Chondrocyte (in vitro differentiated cells): ENCODE data around the gene HTD2. TPM values are rescaled to one million over a fixed set of nuclear protein-coding genes. Genes with fewer than 3 reads are reported as not detected.

Experiments used
- DNase-seq: peaks from one replicate; pipeline ENCODE4 v3.0.0; 2021; ENCODE audit warnings: mixed read lengths, low spot score
- H3K27ac Mint-ChIP-seq: one replicate; pipeline ENCODE4 v1.8.0; 2021; ENCODE audit warnings: mild to moderate bottlenecking, moderate library complexity, mixed read lengths; ENCODE audit not compliant: unreplicated experiment
- H3K27me3 Mint-ChIP-seq: 2 replicates; pipeline ENCODE4 v1.8.0; 2021; ENCODE audit warnings: low read depth, mixed read lengths
- H3K36me3 Mint-ChIP-seq: 2 replicates; pipeline ENCODE4 v1.8.0; 2021; ENCODE audit warnings: low read depth, mixed read lengths
- H3K4me1 Mint-ChIP-seq: 2 replicates; pipeline ENCODE4 v1.8.0; 2021; ENCODE audit warnings: low read depth, mild to moderate bottlenecking, mixed read lengths
- H3K4me3 Mint-ChIP-seq: one replicate; pipeline ENCODE4 v1.8.0; 2021; ENCODE audit warnings: mild to moderate bottlenecking, moderate library complexity, mixed read lengths; ENCODE audit not compliant: unreplicated experiment
- H3K9me3 Mint-ChIP-seq: 2 replicates; pipeline ENCODE4 v1.8.0; 2021; ENCODE audit warnings: low read depth, mixed read lengths
- total RNA-seq: library from RNA; stranded (reverse); gene quantifications from 3 replicates; pipeline ENCODE4 v1.2.1, GENCODE V29; 2021
- TF ChIP-seq, protein P1 (sequence below): fragments of 200-600 bp; sonication (generic); IDR thresholded peaks from 2 replicates; pipeline ENCODE4 v1.5.0; 2021; ENCODE audit warnings: antibody characterized with exemption, mild to moderate bottlenecking, moderate library complexity

Gene HTD2
- total RNA-seq, 1 donor from 2014 or later: 5.0 TPM

DNA sequence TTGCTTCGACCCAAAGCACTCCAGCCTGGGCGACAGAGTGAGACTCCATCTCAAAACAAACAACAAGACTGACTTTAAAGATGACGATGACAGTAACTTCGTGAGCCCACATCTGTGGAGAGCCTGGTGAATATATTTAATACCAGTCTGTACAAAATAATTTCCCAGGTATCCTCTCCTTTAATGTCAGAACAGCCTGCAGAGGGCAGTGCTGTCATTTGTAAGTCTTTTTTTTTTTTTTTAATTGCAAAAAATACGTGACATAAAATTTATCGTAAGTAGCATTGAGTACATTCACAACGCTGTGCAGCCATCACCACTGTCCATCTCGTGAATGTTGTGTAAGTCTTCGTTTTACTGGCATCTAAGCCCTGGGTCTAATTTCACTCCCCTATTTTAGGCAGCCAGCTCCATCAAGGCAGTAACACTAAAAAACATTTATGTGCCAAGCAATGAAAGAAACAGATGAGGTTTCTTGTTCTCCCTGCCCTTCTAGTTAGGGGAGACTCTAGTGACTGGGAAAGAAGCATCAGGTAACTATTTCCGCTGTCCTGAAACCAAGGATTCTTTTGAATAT is 1.4 kb downstream of the HTD2 start:
- Mint-ChIP-seq H3K9me3 (no peaks in the 10 kb centered on the region), H3K4me3 (peak overlapping the region; percentile 84), H3K36me3 (peaks cover 10% of the 10 kb centered on the region), H3K27ac (peak overlapping the region; percentile 100), H3K4me1 (peaks cover 28% of the 10 kb centered on the region), H3K27me3 (peaks cover 2% of the 10 kb centered on the region)
- TF ChIP-seq, protein P1, sequence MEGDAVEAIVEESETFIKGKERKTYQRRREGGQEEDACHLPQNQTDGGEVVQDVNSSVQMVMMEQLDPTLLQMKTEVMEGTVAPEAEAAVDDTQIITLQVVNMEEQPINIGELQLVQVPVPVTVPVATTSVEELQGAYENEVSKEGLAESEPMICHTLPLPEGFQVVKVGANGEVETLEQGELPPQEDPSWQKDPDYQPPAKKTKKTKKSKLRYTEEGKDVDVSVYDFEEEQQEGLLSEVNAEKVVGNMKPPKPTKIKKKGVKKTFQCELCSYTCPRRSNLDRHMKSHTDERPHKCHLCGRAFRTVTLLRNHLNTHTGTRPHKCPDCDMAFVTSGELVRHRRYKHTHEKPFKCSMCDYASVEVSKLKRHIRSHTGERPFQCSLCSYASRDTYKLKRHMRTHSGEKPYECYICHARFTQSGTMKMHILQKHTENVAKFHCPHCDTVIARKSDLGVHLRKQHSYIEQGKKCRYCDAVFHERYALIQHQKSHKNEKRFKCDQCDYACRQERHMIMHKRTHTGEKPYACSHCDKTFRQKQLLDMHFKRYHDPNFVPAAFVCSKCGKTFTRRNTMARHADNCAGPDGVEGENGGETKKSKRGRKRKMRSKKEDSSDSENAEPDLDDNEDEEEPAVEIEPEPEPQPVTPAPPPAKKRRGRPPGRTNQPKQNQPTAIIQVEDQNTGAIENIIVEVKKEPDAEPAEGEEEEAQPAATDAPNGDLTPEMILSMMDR: peak; percentile 85
- no peak for DNase-seq

DNA sequence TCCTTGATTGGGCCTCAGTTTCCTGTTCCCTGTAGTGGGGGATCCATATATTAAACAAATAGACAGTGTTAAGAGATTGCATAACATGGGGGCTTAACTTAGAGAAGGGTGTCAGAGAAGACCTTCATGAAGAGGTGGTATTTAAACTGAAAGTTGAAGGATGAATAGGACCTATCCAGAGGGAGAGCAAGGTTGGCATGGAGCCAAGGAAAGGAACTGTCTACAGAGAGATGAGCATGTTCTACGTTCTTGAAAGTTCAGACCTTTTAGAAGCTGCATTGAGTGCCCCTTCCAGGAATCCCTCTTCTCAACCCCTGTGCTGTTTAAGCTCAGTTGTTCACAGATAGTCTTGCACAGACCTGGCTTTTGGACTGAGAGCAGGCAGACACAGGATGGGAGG is 2.4 kb downstream of the HTD2 start:
- Mint-ChIP-seq H3K27ac (peak overlapping the region; percentile 10), H3K27me3 (no peaks in the 10 kb centered on the region), H3K9me3 (no peaks in the 10 kb centered on the region), H3K4me3 (no peak overlapping the region), H3K36me3 (peaks cover 16% of the 10 kb centered on the region), H3K4me1 (peaks cover 28% of the 10 kb centered on the region)
- TF ChIP-seq, protein P1: no peak
- DNase-seq: no peak

DNA sequence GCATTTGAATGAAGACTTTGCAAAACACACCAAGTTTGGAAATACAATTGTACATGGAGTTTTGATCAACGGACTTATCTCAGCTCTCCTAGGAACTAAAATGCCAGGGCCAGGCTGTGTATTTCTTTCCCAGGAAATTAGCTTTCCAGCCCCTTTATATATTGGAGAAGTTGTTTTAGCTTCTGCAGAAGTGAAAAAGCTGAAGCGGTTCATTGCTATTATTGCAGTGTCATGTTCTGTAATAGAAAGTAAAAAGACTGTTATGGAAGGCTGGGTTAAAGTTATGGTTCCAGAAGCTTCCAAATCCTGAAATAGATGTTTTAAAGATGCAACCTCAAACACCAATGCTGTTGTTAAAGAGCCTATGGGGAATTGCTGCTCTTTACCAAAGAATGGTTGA is 11.5 kb downstream of the HTD2 start:
- Mint-ChIP-seq H3K27ac (no peak overlapping the region), H3K36me3 (peaks cover 23% of the 10 kb centered on the region), H3K9me3 (no peaks in the 10 kb centered on the region), H3K4me3 (no peak overlapping the region), H3K4me1 (no peaks in the 10 kb centered on the region), H3K27me3 (no peaks in the 10 kb centered on the region)
- no peak for DNase-seq
- TF ChIP-seq, protein P1: no peak

DNA sequence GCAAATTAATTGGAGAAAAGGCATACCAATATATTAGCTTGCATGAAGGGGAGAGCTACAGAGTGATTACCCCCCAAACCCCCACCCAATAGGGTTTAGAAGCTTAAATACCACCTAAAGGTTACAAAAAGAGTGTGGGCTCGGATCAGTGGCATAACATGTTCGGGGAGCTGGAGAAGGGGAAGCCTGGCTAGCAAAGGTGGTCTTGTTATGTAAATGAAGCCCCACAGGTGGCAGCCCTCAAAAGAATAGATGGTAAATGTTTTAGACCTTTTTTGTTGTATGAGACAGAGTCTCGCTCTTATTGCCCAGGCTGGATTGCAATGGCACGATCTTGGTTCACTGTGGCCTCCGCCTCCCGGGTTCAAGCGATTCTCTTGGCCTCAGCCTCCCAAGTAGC is 15.5 kb downstream of the HTD2 start:
- TF ChIP-seq, protein P1: no peak
- H3K9me3 Mint-ChIP-seq: no peaks in the 10 kb centered on the region
- no peaks in the 10 kb centered on the region for H3K27me3 Mint-ChIP-seq
- DNase-seq: no peak
- H3K27ac Mint-ChIP-seq: no peak overlapping the region
- no peak overlapping the region for H3K4me3 Mint-ChIP-seq
- H3K4me1 Mint-ChIP-seq: peaks cover 23% of the 10 kb centered on the region
- H3K36me3 Mint-ChIP-seq: peaks cover 6% of the 10 kb centered on the region

DNA sequence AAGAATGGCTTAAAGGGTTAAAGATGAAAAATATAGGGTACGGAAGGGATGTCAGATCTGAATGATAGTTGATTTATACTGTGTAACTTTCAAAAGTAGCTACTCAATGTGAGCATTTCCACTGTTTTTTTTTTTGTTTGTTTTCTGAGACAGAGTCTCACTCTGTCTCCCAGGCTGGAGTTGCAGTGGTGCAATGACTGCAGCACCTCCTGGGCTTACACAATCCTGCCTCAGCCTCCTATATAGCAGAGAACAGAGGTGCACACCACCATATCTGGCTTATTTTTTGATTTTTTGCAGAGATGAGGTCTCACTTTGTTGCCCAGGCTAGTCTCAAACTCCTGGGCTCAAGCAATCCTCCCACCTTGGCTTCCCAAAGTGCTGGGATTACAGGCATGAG is 16.5 kb downstream of the HTD2 start:
- TF ChIP-seq, protein P1: no peak

More for the DNA sequence above, 16.5 kb downstream of the HTD2 start:
- H3K9me3 Mint-ChIP-seq: no peaks in the 10 kb centered on the region
- H3K27me3 Mint-ChIP-seq: no peaks in the 10 kb centered on the region
- no peak for DNase-seq
- H3K36me3 Mint-ChIP-seq: peaks cover 2% of the 10 kb centered on the region
- no peak overlapping the region for H3K4me3 Mint-ChIP-seq
- H3K4me1 Mint-ChIP-seq: peaks cover 23% of the 10 kb centered on the region
- no peak overlapping the region for H3K27ac Mint-ChIP-seq
